T follicular helper cell (primary cell): Measurements from ENCODE around the gene ACSM3.
"Not testable (repeated sequence)": the region's sequence is repeated elsewhere in the genome, so short reads cannot be mapped to it uniquely, and the experiment has no call there.

Experiments
- DNase-seq: peaks from one replicate; pipeline ENCODE4 v3.0.0-alpha.2; 2020; ENCODE audit warnings: low read depth
- total RNA-seq, 2 experiments: gene quantifications; one replicate each; lab custom pipeline; 2026; lab: John Stamatoyannopoulos, UW

The ACSM3 gene
- 3.4 to 7.3 reads per million in 2 experiments for total RNA-seq

DNA sequence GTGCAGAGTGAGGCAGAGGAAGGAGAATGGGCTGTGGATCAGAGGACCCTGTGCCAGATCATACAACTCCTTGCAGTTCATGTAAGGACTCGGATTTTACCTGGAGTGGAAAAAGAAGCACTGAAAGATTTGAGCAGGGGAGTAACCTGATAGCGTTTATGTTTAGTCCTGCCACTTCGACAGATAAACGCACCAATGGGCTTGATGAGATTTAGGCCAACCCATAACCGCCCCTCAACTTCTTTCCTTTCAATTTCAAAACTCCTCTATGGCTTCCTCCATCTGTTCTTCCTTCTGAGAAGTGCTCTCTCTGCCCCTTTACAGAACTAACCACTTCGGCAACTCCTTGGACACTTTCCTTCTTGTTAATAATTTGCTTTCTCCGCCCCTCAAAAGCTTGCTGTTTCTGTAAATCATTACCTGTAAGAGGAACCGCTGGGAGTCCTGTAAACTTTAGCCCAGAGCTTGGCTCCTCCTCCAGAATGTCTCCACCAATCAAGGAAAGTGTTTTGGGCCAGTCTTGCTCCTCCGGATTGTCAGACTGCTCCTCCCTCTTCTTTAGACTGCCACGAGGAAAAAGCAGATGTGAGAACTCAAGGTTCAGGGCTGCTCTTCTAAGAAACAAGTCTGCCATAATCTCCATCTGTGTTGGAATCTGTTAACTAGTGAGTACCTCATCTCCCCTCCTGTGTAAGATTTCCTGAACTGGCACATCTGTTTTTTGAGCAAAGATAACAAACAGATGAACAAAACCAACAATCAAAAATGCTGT is at the start of gene ACSM3:
Gene ACSM3, plus strand, starts transcription at position 554 of the 772 bp plus-strand sequence. CDS start 6,021 bp downstream, outside the sequence.
- DNase-seq, result peak; percentile 58

DNA sequence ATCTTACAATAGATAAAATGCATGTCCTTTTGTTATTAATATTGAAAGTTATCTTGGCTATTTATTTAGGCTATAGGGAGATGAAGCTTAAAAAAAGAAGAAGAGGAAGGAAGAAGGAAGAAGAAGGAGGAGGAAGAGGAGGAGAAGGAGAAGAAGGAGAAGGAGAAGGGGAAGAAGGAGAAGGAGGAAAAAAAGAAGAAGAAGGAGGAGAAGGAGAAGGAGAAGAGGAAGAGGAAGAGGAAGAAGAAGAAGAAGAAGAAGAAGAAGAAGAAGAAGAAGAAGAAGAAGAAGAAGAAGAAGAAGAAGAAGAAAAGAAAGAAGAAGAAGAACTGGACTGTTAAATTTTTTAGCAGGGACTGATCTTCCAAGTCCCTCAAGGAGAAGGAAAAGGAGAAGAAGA is 46.1 kb upstream of the ACSM3 start:
- DNase-seq, result not testable (repeated sequence)

GRCh38 chr16:20720251-20720650 is 43.6 kb upstream of the ACSM3 start:
- no peak for DNase-seq

- DNase-seq, result no peak
Observed at GRCh38 chr16:20726661-20727060, 37.2 kb upstream of the ACSM3 start.

GRCh38 chr16:20727181-20727580 is 36.6 kb upstream of the ACSM3 start:
- DNase-seq, result no peak

DNA sequence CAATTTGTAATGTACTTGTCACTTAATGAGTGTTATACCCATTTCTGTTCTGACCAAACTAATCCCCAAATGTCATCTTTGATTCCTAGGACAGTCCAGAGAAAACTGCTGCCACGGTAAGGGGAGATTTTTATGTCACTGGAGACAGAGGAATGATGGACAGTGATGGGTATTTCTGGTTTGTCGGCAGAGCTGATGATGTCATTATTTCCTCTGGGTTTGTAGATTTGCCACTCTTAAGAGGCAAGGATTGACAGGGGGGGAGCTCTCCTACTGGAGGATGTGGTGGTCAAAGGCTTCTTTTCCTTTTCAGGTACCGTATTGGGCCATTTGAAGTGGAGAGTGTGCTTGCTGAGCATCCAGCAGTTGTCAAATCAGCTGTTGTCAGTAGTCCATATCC is 34.7 kb upstream of the ACSM3 start:
- no peak for DNase-seq

DNA sequence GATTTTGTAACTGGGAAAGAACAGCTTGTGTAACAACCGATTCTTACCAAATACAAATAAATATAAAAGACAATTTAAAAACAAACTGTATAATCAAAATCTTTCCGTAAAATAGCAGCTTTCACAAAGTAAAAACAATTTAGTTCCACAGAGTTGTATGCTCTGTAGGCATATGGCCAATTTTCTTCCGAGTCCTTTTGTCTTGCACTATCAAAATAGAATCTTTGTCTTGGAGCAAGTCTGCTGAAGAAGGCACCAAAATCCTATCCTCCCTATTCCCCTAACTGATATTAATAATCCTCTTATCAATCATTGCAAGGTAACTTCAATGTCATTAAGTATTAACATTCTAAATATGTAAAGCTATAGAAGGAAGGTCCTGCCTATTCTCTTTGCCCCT is 29.8 kb upstream of the ACSM3 start:
- DNase-seq, result no peak

GRCh38 chr16:20734782-20735181 is 29.0 kb upstream of the ACSM3 start:
- DNase-seq, result no peak

- no peak for DNase-seq
Observed at GRCh38 chr16:20735490-20735889, 28.3 kb upstream of the ACSM3 start.

DNA sequence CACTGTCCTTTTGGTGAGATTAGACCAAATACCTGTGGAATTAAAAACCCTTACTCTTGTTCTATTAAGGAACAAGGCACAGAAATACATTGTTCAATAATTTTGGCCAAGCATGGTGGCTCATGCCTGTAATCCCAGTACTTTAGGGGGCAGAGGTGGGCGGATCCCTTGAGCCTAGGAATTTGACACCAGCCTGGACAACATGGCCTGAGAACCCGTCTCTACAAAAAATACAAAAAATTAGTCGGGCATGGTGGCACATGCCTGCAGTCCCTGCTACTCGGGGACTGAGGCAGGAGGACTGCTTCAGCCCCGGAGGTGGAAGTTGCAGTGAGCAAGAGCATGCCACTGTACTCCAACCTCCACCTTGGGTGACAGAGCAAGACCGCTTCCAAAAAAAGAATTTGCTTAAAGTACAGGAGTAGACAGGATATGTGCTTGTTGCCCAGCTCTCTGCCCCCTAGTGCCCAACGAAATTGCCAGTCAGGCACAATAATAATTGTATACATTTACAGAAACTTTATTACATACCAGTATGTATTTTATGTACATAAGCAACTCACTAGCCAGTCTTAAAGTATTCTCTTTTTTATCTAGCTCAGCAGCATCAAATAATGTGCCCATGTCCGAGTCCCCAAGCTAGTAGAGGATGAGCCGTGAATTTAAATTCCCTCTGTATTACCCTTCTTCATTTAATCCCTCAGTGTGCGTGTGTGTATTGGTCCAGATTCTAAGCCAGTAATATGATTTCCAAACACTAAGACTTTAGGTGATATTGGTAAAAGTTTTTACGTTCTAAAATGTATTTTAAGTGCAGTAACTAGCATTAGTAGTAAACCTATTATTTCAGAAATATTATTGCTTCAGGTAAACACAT is 23.6 kb upstream of the ACSM3 start:
- DNase-seq, result no peak

- peak; percentile 87 for DNase-seq
Observed at GRCh38 chr16:20740901-20741521, 22.8 kb upstream of the ACSM3 start.

DNA sequence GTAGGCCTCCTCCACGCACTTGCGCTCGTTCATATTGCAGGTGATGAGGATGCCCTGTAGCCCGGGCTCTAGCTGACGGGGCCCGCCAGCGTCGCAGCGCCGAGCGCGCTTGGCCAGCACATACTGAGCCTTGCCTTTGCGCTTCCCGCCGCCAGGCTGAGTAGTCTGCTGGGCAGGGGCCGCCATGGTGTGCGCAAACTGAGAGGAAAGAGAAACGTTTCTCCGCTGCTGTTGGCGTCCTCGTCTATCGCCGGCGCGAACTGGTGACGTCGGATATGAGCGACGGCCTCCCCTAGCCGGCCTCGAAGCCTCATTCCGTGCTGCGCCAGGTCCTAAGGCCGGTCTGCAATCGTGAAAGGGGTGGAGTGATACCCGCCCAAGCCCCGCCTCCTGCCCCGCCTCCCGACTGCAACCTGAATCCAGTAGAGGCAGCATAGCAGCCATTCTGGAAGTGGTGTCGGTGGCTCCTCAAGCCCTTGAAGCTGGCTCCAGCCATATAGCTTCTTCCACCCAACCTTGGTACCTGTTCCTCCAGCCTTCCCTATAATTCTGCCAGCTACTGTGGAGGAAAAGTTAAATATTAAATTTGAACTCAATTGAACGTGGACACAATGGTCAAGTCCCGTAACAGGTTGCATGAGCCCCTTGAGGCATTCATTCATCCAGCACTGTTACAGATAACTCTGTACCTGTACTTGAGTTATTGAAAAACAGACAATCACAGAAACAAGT is 22.1 kb upstream of the ACSM3 start, which contains the start of gene THUMPD1:
Gene THUMPD1, minus strand, starts transcription at position 265 of the 732 bp plus-strand sequence. Its CDS starts 79 bp downstream, at position 186.
- peak; percentile 98 for DNase-seq

GRCh38 chr16:20743591-20743990 is 20.2 kb upstream of the ACSM3 start:
- no peak for DNase-seq

- DNase-seq, result no peak
Observed at GRCh38 chr16:20744922-20745440, 18.8 kb upstream of the ACSM3 start.

- DNase-seq, result no peak
Observed at GRCh38 chr16:20746461-20746860, 17.4 kb upstream of the ACSM3 start.

- no peak for DNase-seq
Observed at GRCh38 chr16:20747030-20747816, 16.6 kb upstream of the ACSM3 start.

DNA sequence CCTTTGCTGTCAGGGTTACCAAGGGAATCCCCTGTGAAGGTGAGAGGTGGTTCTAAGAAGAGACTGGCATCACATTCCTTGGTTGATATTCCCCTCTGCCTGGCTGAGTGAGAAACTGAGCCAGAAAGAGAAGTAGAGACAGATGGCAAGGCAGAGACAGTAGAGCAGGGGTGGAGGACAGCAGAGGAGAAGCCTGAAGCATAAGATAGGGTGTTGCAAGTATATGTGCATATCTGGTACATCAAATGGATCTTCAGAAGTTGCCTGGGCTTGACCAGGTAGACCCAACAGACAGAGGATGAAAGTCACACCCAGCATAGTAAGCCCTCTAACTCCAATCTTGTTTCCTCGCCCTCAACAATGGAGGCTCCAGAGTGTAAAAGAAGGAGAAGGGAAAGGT is 14.3 kb upstream of the ACSM3 start:
- DNase-seq, result no peak

- DNase-seq, result no peak
Observed at GRCh38 chr16:20750558-20750957, 13.3 kb upstream of the ACSM3 start.

- DNase-seq, result no peak
Observed at GRCh38 chr16:20753727-20754126, 10.1 kb upstream of the ACSM3 start.

DNA sequence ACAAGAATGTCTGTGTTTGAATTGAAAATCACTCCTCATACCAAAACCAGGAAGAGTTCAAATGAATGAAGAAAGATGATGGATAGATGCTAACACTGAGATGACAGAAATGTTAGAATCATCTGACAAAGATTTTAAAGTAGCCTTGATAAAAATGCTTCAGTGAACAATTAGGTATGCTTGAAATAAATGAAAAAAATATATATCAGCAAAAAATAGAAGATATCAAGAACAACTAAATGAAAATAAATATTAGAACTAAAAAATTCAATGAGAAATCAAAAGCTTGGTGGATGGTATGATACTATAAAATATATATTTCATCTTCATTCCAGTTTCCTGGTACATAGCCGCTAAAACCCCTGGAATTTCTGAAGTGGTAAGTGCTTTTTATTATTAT is 8.6 kb upstream of the ACSM3 start:
- DNase-seq, result no peak

GRCh38 chr16:20755799-20756198 is 8.0 kb upstream of the ACSM3 start:
- DNase-seq, result not testable (repeated sequence)
